Osteoblast (primary cell): ENCODE measurements around the gene ACOT13. TPM values are rescaled to one million over a fixed set of nuclear protein-coding genes. Genes with fewer than 3 reads are reported as not detected.
A peak's percentile ranks its signal among the peaks of the same experiment; 100 is the strongest.
"Not testable (repeated sequence)": the region's sequence is repeated elsewhere in the genome, so short reads cannot be mapped to it uniquely, and the experiment has no call there.

ENCODE experiments used
- DNase-seq: peaks from one replicate; pipeline ENCODE4 v3.0.0; 2011; ENCODE audit warnings: low spot score, mixed read lengths; ENCODE audit not compliant: insufficient read length; ENCODE audit errors: missing footprints
- H2AFZ ChIP-seq: 2 replicates; pipeline ENCODE4 v1.6.0; 2011; ENCODE audit warnings: mild to moderate bottlenecking, low read length
- H3K27ac ChIP-seq: 2 replicates; pipeline ENCODE4 v1.5.1; 2011; ENCODE audit warnings: mild to moderate bottlenecking, low read depth, low read length, moderate library complexity
- H3K27me3 ChIP-seq: 2 replicates; pipeline ENCODE4 v1.6.0; 2012; ENCODE audit warnings: mild to moderate bottlenecking, control low read depth, inconsistent platforms, low read length, moderate library complexity; ENCODE audit not compliant: insufficient read depth
- H3K36me3 ChIP-seq: 2 replicates; pipeline ENCODE4 v1.5.1; 2011; ENCODE audit warnings: mild to moderate bottlenecking, low read length, control low read depth, moderate library complexity; ENCODE audit not compliant: insufficient read depth
- H3K4me1 ChIP-seq: 2 replicates; pipeline ENCODE4 v1.5.1; 2011; ENCODE audit warnings: mild to moderate bottlenecking, low read length, control low read depth, moderate library complexity; ENCODE audit not compliant: insufficient read depth
- H3K4me2 ChIP-seq: 2 replicates; pipeline ENCODE4 v1.6.0; 2011; ENCODE audit warnings: mild to moderate bottlenecking, low read length; ENCODE audit not compliant: insufficient read depth
- H3K4me3 ChIP-seq: fragments of 200-600 bp; sonication (generic); 3 replicates; pipeline ENCODE4 v1.5.1; 2012; ENCODE audit warnings: mild to moderate bottlenecking, low read length, inconsistent platforms; ENCODE audit not compliant: insufficient read depth
- H3K79me2 ChIP-seq: 2 replicates; pipeline ENCODE4 v1.6.0; 2012; ENCODE audit warnings: mild to moderate bottlenecking, low read length, control low read depth, inconsistent platforms; ENCODE audit not compliant: insufficient read depth
- H3K9me3 ChIP-seq: 2 replicates; pipeline ENCODE4 v1.5.1; 2011; ENCODE audit warnings: low read depth, low read length, control low read depth
- H4K20me1 ChIP-seq: 2 replicates; pipeline ENCODE4 v1.6.0; 2012; ENCODE audit warnings: mild to moderate bottlenecking, low read length, control low read depth; ENCODE audit not compliant: insufficient read depth
- total RNA-seq: library from RNA; depleted of rRNA; stranded (reverse); fragments of >200 nt; gene quantifications from 2 replicates; pipeline ENCODE4 v1.2.3, GENCODE V29; 2012
- TF ChIP-seq, protein P1 (sequence below): IDR thresholded peaks from 2 replicates; pipeline ENCODE4 v1.5.1; 2011; ENCODE audit warnings: mild to moderate bottlenecking, low read depth, low read length, moderate library complexity; ENCODE audit errors: extremely low read depth

Gene ACOT13
- total RNA-seq, 1 donor = 5.8 TPM

- Histone ChIP-seq H3K79me2 (peaks cover 46% of the 10 kb centered on the region), H4K20me1 (no peaks in the 10 kb centered on the region), H3K4me2 (peak overlapping the region; percentile 91), H3K4me3 (no peak overlapping the region), H3K27ac (peak overlapping the region; percentile 95), H2AFZ (no peak overlapping the region), H3K9me3 (no peaks in the 10 kb centered on the region), H3K27me3 (no peaks in the 10 kb centered on the region), H3K4me1 (peaks cover 22% of the 10 kb centered on the region), H3K36me3 (peaks cover 25% of the 10 kb centered on the region)
- TF ChIP-seq, protein P1, sequence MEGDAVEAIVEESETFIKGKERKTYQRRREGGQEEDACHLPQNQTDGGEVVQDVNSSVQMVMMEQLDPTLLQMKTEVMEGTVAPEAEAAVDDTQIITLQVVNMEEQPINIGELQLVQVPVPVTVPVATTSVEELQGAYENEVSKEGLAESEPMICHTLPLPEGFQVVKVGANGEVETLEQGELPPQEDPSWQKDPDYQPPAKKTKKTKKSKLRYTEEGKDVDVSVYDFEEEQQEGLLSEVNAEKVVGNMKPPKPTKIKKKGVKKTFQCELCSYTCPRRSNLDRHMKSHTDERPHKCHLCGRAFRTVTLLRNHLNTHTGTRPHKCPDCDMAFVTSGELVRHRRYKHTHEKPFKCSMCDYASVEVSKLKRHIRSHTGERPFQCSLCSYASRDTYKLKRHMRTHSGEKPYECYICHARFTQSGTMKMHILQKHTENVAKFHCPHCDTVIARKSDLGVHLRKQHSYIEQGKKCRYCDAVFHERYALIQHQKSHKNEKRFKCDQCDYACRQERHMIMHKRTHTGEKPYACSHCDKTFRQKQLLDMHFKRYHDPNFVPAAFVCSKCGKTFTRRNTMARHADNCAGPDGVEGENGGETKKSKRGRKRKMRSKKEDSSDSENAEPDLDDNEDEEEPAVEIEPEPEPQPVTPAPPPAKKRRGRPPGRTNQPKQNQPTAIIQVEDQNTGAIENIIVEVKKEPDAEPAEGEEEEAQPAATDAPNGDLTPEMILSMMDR = no peak
- no peak for DNase-seq
These were observed 2.6 kb upstream of the ACOT13 start for GRCh38 chr6:24664046-24664987.

DNA sequence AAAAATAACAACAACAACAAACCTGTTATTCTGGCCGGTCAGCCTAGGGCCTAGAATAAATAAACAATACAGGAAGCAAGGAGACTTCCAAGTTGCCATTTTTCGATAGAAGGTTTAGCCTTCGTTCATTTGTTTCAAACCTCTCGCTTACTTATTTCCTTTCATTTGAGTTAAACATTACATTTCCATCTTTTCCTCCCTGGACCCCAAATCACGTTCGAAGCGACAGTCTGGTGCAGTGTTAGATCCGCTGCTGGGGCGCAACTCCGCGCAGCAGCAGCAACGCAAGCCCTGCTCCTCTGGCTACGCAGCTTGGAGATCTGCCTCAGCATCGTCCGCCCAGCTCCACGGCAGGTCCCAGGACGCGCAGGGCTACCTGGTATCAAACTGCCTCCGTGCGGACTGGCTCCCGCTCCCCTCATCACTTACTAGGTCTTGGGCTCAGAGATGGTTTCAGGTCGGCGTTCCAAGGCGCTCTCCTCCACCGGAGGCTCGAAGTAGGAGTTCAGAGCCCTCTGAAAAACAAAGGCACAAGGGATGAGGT lies 708 bp upstream of the ACOT13 start:
- H3K9me3 ChIP-seq = no peaks in the 10 kb centered on the region
- H3K4me3 ChIP-seq = peak overlapping the region; percentile 89
- TF ChIP-seq, protein P1 = no peak
- peak; percentile 58 for DNase-seq
- H3K79me2 ChIP-seq = peaks cover 44% of the 10 kb centered on the region
- peaks cover 25% of the 10 kb centered on the region for H3K36me3 ChIP-seq
- H4K20me1 ChIP-seq = no peaks in the 10 kb centered on the region
- H2AFZ ChIP-seq = peak overlapping the region; percentile 100
- H3K27ac ChIP-seq = peak overlapping the region; percentile 95
- H3K4me1 ChIP-seq = peaks cover 15% of the 10 kb centered on the region
- H3K4me2 ChIP-seq = peak overlapping the region; percentile 91
- no peaks in the 10 kb centered on the region for H3K27me3 ChIP-seq

GRCh38 chr6:24667378-24667803 lies 514 bp downstream of the ACOT13 start:
- H3K4me3 ChIP-seq = peak overlapping the region; percentile 89
- H2AFZ ChIP-seq = peak overlapping the region; percentile 97
- H3K36me3 ChIP-seq = peaks cover 22% of the 10 kb centered on the region
- DNase-seq = peak; percentile 78
- peaks cover 43% of the 10 kb centered on the region for H3K79me2 ChIP-seq
- H3K27me3 ChIP-seq = no peaks in the 10 kb centered on the region
- H3K4me2 ChIP-seq = peak overlapping the region; percentile 94
- no peaks in the 10 kb centered on the region for H4K20me1 ChIP-seq
- H3K4me1 ChIP-seq = peaks cover 15% of the 10 kb centered on the region
- TF ChIP-seq, protein P1 = no peak
- no peaks in the 10 kb centered on the region for H3K9me3 ChIP-seq
- H3K27ac ChIP-seq = peak overlapping the region; percentile 95

- not testable (repeated sequence) for H2AFZ ChIP-seq, H4K20me1 ChIP-seq, H3K27me3 ChIP-seq, DNase-seq, H3K9me3 ChIP-seq
- Histone ChIP-seq H3K27ac (peak overlapping the region; percentile 95), H3K36me3 (peaks cover 13% of the 10 kb centered on the region), H3K4me1 (peaks cover 15% of the 10 kb centered on the region), H3K79me2 (peaks cover 38% of the 10 kb centered on the region), H3K4me2 (peak overlapping the region; percentile 94), H3K4me3 (peak overlapping the region; percentile 89)
These were observed 1.5 kb downstream of the ACOT13 start for GRCh38 chr6:24668066-24668996.
